Right lobe of liver (tissue), 6 donors: ENCODE measurements around the gene SLC9A7. TPM values are rescaled to one million over a fixed set of nuclear protein-coding genes. Genes with fewer than 3 reads are reported as not detected.

Source experiments
- ATAC-seq, 4 donors: fragments of 200-7000 bp; cut with Tn5 transposase; one replicate each; pipeline ENCODE4 v1.9.1; 2020; ENCODE audit warnings: mild to moderate bottlenecking in 4 of 4, moderate library complexity in 4 of 4
- DNase-seq, 3 donors: peaks; one replicate each; pipeline ENCODE4 v3.0.0-alpha.2; 2020
- H3K27ac ChIP-seq, 3 donors: fragments of 200-600 bp; one replicate each; pipeline ENCODE4 v1.8.0; 2022
- H3K27me3 ChIP-seq, 2 donors: fragments of 200-600 bp; one replicate each; pipeline ENCODE4 v1.8.0; 2022
- H3K36me3 ChIP-seq, 4 donors: fragments of 200-600 bp; sonication (generic) in 1 of 4; one replicate each; pipeline versions ENCODE4 v1.5.1 to v1.8.0; 2017 to 2022; ENCODE audit warnings: control low read depth in 1 of 4
- H3K4me1 ChIP-seq, 4 donors: fragments of 200-600 bp; sonication (generic) in 1 of 4; one replicate each; pipeline versions ENCODE4 v1.5.1 to v1.8.0; 2017 to 2022; ENCODE audit warnings: control low read depth in 1 of 4
- H3K4me3 ChIP-seq, 3 donors: fragments of 200-600 bp; one replicate each; pipeline ENCODE4 v1.8.0; 2022
- H3K9me3 ChIP-seq, 4 donors: fragments of 200-600 bp; sonication (generic) in 1 of 4; one replicate each; pipeline versions ENCODE4 v1.5.1 to v1.8.0; 2017 to 2022; ENCODE audit warnings: control low read depth in 1 of 4
- CTCF ChIP-seq, 4 donors: fragments of 200-600 bp in 3 of 4; fragments of 450-650 bp in 1 of 4; IDR thresholded peaks; one replicate each; pipeline versions ENCODE4 v1.5.1 to v1.8.0; 2016 to 2022; ENCODE audit warnings: antibody characterized with exemption in 4 of 4, mild to moderate bottlenecking in 2 of 4
- POLR2A ChIP-seq: fragments of 450-650 bp; IDR thresholded peaks from one replicate; pipeline ENCODE4 v1.6.1; 2017; ENCODE audit warnings: antibody characterized with exemption, mild to moderate bottlenecking
- WGBS: methylation state at CpG from one replicate; pipeline ENCODE4 v1.1.6; 2018; ENCODE audit warnings: low coverage, low lambda C conversion rate; ENCODE audit not compliant: insufficient coverage; ENCODE audit errors: missing lambda C conversion rate; 5-methylcytosine and 5-hydroxymethylcytosine counted together
- intact Hi-C, 2 donors: fragments of 100-400 bp; cut with DNase I; formaldehyde crosslinking; loops; one replicate each; pipeline versions ENCODE4 v1.11.2 to v1.14.1; 2022
- total RNA-seq, 6 experiments: library from RNA; depleted of rRNA in 2 of 6; stranded (reverse); fragments of >200 nt in 2 of 6; fragmentation: NEBNext Ultra II Directional in 3 of 6; extraction: Animal tissue kit (Norgen Biotek cat#: 25700) in 3 of 6; gene quantifications; one replicate each; pipeline versions ENCODE4 v1.1.0 to v1.2.4, GENCODE V29; 2016 to 2023
- donor health status: DM: no; HTN: yes; CAD: no.
- donor health status: DM: no; HTN: no; CAD: no.
- donor health status: DM: no; HTN: no; CAD: no.
- donor health status: DM: no; HTN: yes; CAD: no.
- donor health status: DM: no; HTN: yes; CAD: no.

SLC9A7 gene
- total RNA-seq, 6 experiments from 2014 or later = 5.7 to 9.0 (median 6.4) TPM

- Histone ChIP-seq H3K4me3 (no peak overlapping the region), H3K27me3 (no peaks in the 10 kb centered on the region), H3K36me3 (no peaks in the 10 kb centered on the region), H3K9me3 (no peaks in the 10 kb centered on the region), H3K27ac (peak overlapping the region; percentile 28 to 65 (median 51)), H3K4me1 (peaks cover 0 to 39% (median 6%) of the 10 kb centered on the region in 4 donors)
- DNase-seq = no peak
- intact Hi-C loops = no loop called here
- WGBS = 22% methylated on average over 4 of the region's 4 CpGs
- TF ChIP-seq CTCF (IDR thresholded peaks at IDR 0.05) (no peak), POLR2A (no peak)
- ATAC-seq = peak in 3 of 4 donors; percentile 2 to 30 (median 5)
These were observed 131.9 kb downstream of the SLC9A7 start for GRCh38 chrX:46627062-46627461.

- Histone ChIP-seq H3K4me1 (peaks cover 0 to 44% (median 6%) of the 10 kb centered on the region in 4 donors), H3K27ac (peak overlapping the region; percentile 28 to 65 (median 51)), H3K36me3 (no peaks in the 10 kb centered on the region), H3K9me3 (no peaks in the 10 kb centered on the region), H3K27me3 (no peaks in the 10 kb centered on the region), H3K4me3 (no peak overlapping the region)
- DNase-seq = no peak
- WGBS = 52% methylated on average over 3 of the region's 7 CpGs
- TF ChIP-seq CTCF (IDR thresholded peaks at IDR 0.05) = no peak
- no peak for TF ChIP-seq POLR2A
- intact Hi-C loops = no loop called here
- ATAC-seq = peak in 3 of 4 donors; percentile 21 to 43 (median 23)
These were observed 132.4 kb downstream of the SLC9A7 start for GRCh38 chrX:46626566-46626965.

GRCh38 chrX:46624090-46624786 is 134.7 kb downstream of the SLC9A7 start:
- Histone ChIP-seq H3K4me1 (peaks cover 0 to 55% (median 6%) of the 10 kb centered on the region in 4 donors), H3K9me3 (no peaks in the 10 kb centered on the region), H3K36me3 (no peaks in the 10 kb centered on the region), H3K27ac (peak overlapping the region in 1 of 3 donors; percentile 15), H3K4me3 (peak overlapping the region in 1 of 3 donors; percentile 6), H3K27me3 (no peaks in the 10 kb centered on the region)
- 33% methylated on average over 6 of the region's 6 CpGs for WGBS
- DNase-seq (peak in 1 of 3 donors; percentile 48), ATAC-seq (peak in 3 of 4 donors; percentile 35 to 83 (median 61))
- TF ChIP-seq POLR2A (no peak), CTCF (IDR thresholded peaks at IDR 0.05) (no peak)
- intact Hi-C loops = no loop called here

GRCh38 chrX:46621572-46621971 is 137.3 kb downstream of the SLC9A7 start:
- Histone ChIP-seq H3K4me1 (peaks cover 0 to 36% (median 6%) of the 10 kb centered on the region in 4 donors), H3K9me3 (no peaks in the 10 kb centered on the region), H3K27me3 (no peaks in the 10 kb centered on the region), H3K27ac (peak overlapping the region in 1 of 3 donors; percentile 38), H3K36me3 (no peaks in the 10 kb centered on the region), H3K4me3 (no peak overlapping the region)
- 30% methylated on average over 3 of the region's 3 CpGs for WGBS
- DNase-seq (no peak), ATAC-seq (peak in 3 of 4 donors; percentile 34 to 52 (median 51))
- intact Hi-C loops = no loop called here
- TF ChIP-seq POLR2A = no peak
- TF ChIP-seq CTCF (IDR thresholded peaks at IDR 0.05) = no peak
